Stimulated activated CD8-positive, alpha-beta memory T cell treated with anti-CD3 and anti-CD28 coated beads, Interleukin-4, amount 100 ng/mL, for 4 hours (primary cell): ENCODE results near the gene CDC14A.
"Not testable (repeated sequence)": the region's sequence is repeated elsewhere in the genome, so short reads cannot be mapped to it uniquely, and the experiment has no call there.

Experiments
- DNase-seq, 2 donors: peaks; one replicate each; pipeline ENCODE4 v3.0.0-alpha.2; 2020; ENCODE audit warnings: low read depth in 2 of 2, low spot score in 1 of 2

The CDC14A gene

DNA sequence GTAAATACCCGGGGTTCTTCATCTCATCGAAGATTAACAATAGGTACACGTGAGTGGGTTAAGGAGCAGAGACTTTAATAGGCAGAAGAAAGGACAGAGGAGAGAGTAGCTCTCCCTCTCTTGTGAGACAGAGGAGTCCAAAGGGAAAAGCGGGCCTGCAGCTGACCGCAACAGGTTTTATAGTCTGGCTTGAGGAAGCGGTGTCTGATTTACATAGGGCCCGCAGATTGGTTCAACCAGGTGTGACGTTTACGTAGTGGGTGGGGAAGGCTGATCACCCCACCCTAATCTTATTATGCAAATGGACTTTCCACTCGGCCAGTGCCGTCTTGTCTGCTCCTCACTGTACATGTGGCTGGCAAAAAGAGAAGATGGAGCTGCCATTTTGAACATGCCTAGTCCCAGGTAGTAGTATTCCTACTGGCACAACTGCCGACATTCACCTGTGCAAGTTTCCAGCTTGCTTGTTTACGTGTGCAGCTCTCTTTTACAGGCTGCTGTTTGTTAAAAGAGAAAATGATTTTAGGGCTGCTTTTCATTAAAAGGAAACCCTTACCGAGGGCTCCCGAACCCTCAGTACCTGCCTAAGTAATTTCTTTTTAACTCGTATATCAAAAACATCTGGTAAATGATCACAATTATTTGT lies 10.6 kb downstream of the CDC14A start:
- no peak for DNase-seq

DNA sequence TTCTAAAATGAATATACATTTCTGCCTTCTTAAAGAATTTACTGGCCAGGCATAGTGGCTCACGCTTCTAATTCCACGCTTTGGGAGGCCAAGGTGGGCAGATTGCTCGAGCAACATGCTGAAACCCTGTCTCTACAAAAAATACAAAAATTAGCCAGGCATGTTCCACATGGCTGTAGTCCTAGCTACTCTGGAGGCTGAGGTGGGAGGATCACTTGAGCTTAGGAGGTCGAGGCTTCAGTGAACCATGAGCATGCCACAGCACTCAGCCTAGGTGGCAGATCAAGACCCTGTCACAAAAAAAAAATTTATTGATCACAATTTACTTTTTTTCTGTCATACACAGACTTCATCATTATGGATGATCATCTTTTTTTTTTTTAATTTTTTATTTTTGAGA lies 11.5 kb downstream of the CDC14A start:
- DNase-seq, result no peak

GRCh38 chr1:100364697-100365096 lies 12.4 kb downstream of the CDC14A start:
- DNase-seq, result no peak

DNA sequence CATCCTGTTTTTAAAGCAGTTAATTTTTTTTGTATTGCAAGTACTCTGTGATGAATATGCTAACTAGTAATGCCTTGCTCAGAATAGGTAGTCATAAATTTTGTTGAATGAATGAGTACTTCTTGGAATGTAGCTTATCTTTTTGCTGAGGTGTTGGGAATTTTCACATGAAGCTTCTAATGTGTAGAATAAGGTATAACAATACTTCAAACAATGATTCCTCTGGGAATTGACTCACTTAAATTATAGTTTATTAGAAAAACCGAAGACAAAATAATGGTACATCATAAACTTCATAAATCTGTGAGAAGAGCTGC lies 13.9 kb downstream of the CDC14A start:
- no peak for DNase-seq

DNA sequence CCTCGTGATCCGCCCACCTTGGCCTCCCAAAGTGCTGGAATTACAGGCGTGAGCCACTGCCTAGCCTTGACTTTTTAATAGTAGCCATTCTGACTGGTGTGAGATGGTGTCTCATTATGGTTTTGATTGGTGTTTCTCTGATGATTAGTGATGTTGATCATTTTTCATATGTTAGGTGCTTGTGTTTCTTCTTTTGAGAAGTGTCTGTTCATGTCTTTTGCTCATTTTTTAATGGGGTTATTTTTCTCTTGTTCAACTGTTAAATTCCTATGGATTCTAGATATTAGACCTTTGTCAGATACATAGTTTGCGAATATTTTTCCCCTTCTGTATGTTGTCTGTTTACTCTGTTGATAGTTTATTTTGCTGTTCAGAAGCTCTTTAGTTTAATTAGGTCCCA lies 17.0 kb downstream of the CDC14A start:
- DNase-seq, result not testable (repeated sequence)

DNA sequence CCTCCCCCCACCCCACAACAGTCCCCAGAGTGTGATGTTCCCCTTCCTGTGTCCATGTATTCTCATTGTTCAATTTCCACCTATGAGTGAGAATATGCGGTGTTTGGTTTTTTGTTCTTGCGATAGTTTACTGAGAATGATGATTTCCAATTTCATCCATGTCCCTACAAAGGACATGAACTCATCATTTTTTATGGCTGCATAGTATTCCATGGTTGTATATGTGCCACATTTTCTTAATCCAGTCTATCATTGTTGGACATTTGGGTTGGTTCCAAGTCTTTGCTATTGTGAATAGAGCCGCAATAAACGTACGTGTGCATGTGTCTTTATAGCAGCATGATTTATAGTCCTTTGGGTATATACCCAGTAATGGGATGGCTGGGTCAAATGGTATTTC lies 21.6 kb downstream of the CDC14A start:
- not testable (repeated sequence) for DNase-seq

DNA sequence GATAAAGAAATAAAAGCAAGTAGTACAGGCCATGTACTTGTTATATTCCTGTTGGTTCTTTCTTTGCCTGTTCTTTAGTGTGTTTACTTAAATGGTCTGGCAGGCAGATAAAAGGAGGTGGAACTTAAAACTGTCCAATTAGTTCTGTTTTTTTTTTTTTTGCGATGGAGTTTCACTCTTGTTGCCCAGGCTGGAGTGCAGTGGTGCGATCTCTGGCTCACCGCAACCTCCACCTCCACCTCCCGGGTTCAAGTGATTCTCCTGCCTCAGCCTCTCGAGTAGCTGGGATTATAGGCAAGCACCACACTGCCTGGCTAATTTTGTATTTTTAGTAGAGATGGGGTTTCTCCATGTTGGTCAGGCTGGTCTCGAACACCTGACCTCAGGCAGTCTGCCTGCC lies 24.6 kb downstream of the CDC14A start:
- not testable (repeated sequence) for DNase-seq

GRCh38 chr1:100377590-100378361 lies 25.5 kb downstream of the CDC14A start:
- DNase-seq, result no peak

DNA sequence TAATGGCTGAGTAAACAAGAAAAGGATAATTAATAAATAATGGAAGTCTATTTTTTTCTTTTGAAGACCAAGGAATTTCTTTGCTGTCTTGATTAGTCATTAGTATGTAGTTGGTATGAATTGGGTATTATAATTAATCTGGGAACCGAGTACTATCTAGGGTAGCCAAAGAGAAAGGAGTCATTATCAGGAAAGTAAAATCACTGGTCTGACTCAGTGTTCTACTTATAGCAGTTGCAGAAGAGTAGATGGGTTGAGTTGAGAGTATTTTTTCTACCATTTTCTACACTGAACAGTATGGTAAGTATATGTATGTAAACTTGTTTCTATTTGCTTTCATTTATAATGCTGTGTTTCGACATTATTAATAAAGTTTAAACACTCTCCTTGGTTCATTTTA lies 26.6 kb downstream of the CDC14A start:
- no peak for DNase-seq

- DNase-seq, result no peak
Measured at GRCh38 chr1:100380635-100381034, 28.3 kb downstream of the CDC14A start.

- no peak for DNase-seq
Measured at GRCh38 chr1:100382657-100383056, 30.4 kb downstream of the CDC14A start.

- DNase-seq, result no peak
Measured at GRCh38 chr1:100383743-100384405, 31.6 kb downstream of the CDC14A start.

GRCh38 chr1:100387209-100387608 lies 34.9 kb downstream of the CDC14A start:
- DNase-seq, result no peak

DNA sequence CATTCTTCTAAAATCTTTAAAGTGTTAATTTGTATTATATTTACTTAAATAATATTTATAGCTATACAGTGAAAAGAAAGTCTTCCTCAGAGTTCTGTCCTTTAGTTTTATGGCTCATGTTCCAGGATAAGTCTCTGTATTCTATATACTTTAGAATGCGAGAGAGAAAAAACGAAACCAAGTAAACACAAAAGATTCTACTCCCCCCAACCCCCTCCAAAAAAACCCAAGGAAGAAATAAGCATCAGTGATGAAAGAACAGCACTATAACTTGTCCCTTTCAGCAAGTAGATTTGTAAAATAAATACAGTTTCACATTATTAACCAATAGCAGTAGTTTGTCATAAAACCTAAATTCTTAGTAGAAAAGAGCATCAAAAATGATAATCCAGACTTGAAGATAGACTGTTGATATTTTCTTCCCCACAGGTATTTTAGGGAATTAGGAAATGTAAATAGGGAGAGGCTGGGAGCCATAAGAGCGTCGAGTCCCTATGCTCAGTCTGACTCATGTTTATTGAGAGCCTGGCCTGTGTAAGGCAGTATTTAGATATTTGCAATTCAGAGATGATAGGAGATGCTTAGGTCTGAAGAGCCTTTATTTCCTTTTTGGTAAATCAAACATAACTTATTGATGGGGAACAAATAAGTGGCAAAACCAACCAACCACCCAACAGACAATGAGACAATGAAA lies 35.5 kb downstream of the CDC14A start:
- DNase-seq, result no peak

GRCh38 chr1:100390531-100390930 lies 38.2 kb downstream of the CDC14A start:
- no peak for DNase-seq

DNA sequence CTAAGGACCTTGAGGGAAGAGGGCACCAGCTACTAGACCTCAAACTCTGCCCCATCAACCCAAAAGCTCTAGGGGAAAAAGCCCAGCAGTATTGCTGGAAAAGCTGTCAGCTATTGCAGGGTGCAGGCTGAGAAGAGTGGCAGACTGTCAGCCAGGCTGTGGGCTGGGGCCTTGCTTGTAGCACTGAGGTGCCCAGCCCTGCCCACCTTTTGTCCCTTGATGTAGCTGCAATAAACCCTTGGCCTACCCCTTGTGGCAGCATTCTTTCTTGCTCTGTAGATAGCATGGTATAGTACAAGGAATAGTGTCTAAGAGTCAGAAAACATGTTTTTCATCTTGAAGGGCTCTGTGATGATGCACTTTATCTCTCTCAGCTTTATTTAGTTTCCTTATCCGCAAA lies 39.4 kb downstream of the CDC14A start:
- DNase-seq, result no peak

- no peak for DNase-seq
Measured at GRCh38 chr1:100392756-100393155, 40.5 kb downstream of the CDC14A start.

DNA sequence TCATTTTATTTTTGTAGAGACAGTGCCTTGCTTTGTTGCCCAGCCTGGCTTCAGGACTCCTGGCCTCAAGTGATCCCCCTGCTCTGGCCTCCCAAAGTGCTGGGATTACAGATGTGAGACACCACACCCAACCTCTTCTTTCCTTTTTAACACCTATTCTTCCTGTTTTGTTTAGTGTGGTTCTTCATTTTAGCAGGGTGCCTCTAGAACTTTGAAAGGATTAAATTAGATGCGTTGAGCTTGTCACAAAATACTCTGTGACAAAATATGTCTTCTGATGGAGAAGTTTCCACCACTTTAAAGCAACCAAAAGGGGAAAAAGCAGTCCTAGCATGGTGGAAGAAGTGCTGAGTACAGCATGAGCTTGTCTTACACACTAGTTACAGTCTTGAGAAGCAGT lies 42.0 kb downstream of the CDC14A start:
- no peak for DNase-seq

DNA sequence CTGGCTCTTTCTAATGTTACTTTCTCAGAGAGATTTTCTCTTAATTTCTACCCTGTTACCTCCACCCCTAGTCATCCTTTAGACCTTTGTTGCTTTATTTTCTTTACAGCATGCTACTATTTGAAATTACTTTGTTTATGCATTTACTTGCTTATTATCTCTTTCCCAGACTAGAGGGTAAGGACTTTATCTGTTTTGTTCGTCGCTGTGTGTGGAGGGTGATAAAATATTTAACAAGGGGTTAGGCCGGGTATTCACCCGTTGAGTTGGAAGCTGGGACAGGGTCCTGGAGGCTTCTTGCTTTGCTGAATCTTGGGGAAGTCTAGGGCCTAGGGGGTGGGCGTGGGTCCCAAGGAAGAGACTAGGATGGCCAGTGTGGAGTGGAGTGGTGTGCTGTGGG lies 43.6 kb downstream of the CDC14A start:
- no peak for DNase-seq

GRCh38 chr1:100396651-100397050 lies 44.3 kb downstream of the CDC14A start:
- DNase-seq, result no peak

DNA sequence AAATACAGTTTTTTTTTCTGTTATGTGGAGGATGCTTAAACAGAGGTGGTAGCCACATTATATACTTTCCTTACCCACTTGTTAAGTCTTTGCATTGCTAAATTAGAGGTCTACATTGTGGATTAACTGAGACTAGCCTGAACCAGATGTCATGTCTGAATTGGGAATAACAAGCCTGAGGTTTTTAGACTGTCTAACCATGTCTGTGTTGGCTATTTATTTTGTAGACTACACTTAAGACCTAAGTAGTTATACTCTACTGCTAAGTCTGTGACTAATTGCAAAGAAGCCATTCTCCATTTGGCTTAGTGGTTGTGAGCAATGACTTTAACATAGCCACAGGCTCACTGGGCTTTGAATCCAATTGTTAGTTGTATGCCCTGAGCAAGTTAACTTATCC lies 45.4 kb downstream of the CDC14A start:
- no peak for DNase-seq

DNA sequence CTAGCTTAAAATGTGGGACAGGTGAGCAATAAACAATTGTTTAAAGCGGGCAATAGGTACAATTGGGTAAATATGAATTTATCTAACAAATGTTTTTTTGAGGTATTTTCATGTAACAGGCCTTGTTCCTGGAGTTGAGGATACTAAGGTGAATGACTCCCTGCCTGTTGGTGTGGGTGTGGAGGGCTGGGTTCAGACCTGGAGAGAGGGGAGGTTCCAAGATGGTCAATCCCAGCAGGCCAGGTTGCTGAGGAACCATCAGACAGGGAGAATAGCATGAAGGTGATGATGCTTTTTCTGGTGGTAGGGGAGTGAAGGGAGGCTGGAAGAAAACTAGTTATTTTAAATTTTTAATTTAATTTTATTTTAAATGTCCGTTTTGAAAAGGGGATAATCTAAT lies 46.3 kb downstream of the CDC14A start:
- no peak for DNase-seq
